HepG2 (cell line): ENCODE measurements around the gene GGTLC3. TPM values are rescaled to one million over a fixed set of nuclear protein-coding genes. Genes with fewer than 3 reads are reported as not detected.
"Not testable (repeated sequence)": the region's sequence is repeated elsewhere in the genome, so short reads cannot be mapped to it uniquely, and the experiment has no call there.

ENCODE experiments used
- ATAC-seq: fragments of 200-7000 bp; cut with Tn5 transposase; 3 replicates; pipeline ENCODE4 v1.9.1; 2020; ENCODE audit warnings: mild to moderate bottlenecking, moderate library complexity
- BruUV-seq: library from RNA; stranded (reverse); fragments of 400-500 nt; replicated peaks from 2 replicates; lab custom pipeline; 2021; lab: Mats Ljungman, UMichigan
- CTCF ChIA-PET: fragments of 300-600 bp; formaldehyde crosslinking; extraction: SDS; loops from one replicate; lab custom pipeline; 2021; ENCODE audit warnings: low total read pairs, inconsistent platforms, low intra/inter-chr PET ratio; lab: Yijun Ruan, JAX
- POLR2A ChIA-PET: fragments of 350-600 bp; sonication (Branson Sonifier 250); formaldehyde crosslinking; loops from one replicate; lab custom pipeline; 2020; ENCODE audit warnings: antibody characterized with exemption, inconsistent platforms; lab: Yijun Ruan, JAX
- DNase-seq: peaks from one replicate; pipeline ENCODE4 v3.0.0-alpha.2; 2015; ENCODE audit warnings: low spot score
- FAIRE-seq: peaks from 3 replicates; lab custom pipeline; 2011; peaks lifted over from hg19 to GRCh38; lab: Jason Lieb, UNC
- H2AFZ ChIP-seq: one replicate; pipeline ENCODE4 v1.6.1; 2011; ENCODE audit warnings: low read length, inconsistent platforms
- H3K27ac ChIP-seq: fragments of 300-600 bp; 3 replicates; pipeline ENCODE4 v1.8.0; 2011; ENCODE audit warnings: mixed run types, mild to moderate bottlenecking, mixed read lengths, low read length, inconsistent platforms; ENCODE audit not compliant: insufficient read depth; ENCODE audit errors: extremely low read length
- H3K27me3 ChIP-seq, 2 experiments: fragments of 200-600 bp in 1 of 2; 2 replicates in 1 of 2; 3 replicates in 1 of 2; pipeline versions ENCODE4 v1.6.0 to v1.8.0; 2011; ENCODE audit warnings: low read length in 2 of 2, mild to moderate bottlenecking in 2 of 2, moderate library complexity in 2 of 2, inconsistent platforms in 1 of 2; ENCODE audit not compliant: insufficient read depth in 2 of 2, control insufficient read depth in 1 of 2
- H3K36me3 ChIP-seq, 2 experiments: fragments of 200-600 bp in 1 of 2; replicated peaks in 1 of 2; 2 replicates in 1 of 2; 3 replicates in 1 of 2; pipeline versions ENCODE4 v1.5.1 to v1.8.0; 2011; ENCODE audit warnings: low read length in 2 of 2, inconsistent platforms in 1 of 2; ENCODE audit not compliant: insufficient read depth in 2 of 2, control insufficient read depth in 1 of 2
- H3K4me1 ChIP-seq: 2 replicates; pipeline ENCODE4 v1.5.1; 2012; ENCODE audit warnings: low read length, inconsistent platforms; ENCODE audit not compliant: insufficient read depth
- H3K4me2 ChIP-seq: 2 replicates; pipeline ENCODE4 v1.6.0; 2011; ENCODE audit warnings: low read depth, low read length, inconsistent platforms
- H3K4me3 ChIP-seq, 3 experiments: fragments of 200-600 bp in 1 of 3; sonication (generic), shearing (Covaris generic) in 1 of 3; replicated peaks in 1 of 3; 2 replicates each; pipeline ENCODE4 v1.5.1; 2011 to 2016; ENCODE audit warnings: low read length in 3 of 3, inconsistent platforms in 2 of 3, low read depth in 2 of 3, mild to moderate bottlenecking in 2 of 3, control low read depth in 1 of 3, mixed read lengths in 1 of 3; ENCODE audit not compliant: insufficient read depth in 1 of 3
- H3K79me2 ChIP-seq: one replicate; pipeline ENCODE4 v1.6.1; 2011; ENCODE audit warnings: low read length, inconsistent platforms; ENCODE audit not compliant: insufficient read depth
- H3K9ac ChIP-seq: 2 replicates; pipeline ENCODE4 v1.6.0; 2011; ENCODE audit warnings: mild to moderate bottlenecking, low read depth, low read length, inconsistent platforms; ENCODE audit not compliant: insufficient read depth
- H3K9me3 ChIP-seq: 2 replicates; pipeline ENCODE4 v1.5.1; 2012; ENCODE audit warnings: mild to moderate bottlenecking, low read length
- H4K20me1 ChIP-seq: 2 replicates; pipeline ENCODE4 v1.6.0; 2011; ENCODE audit warnings: inconsistent platforms, mild to moderate bottlenecking, low read length, moderate library complexity; ENCODE audit not compliant: insufficient read depth
- WGBS: methylation state at CpG from one replicate; pipeline ENCODE4 v1.1.6; 2017; ENCODE audit warnings: low lambda C conversion rate; 5-methylcytosine and 5-hydroxymethylcytosine counted together
- in situ Hi-C: cut with HindIII; loops from 2 replicates; pipeline ENCODE4 v1.10.0; 2017; ENCODE audit warnings: low pct_unique_long_range_greater_than_20kb; ENCODE audit not compliant: extremely low pct_ligation_motif_present
- intact Hi-C: fragments of 100-400 bp; cut with micrococcal nuclease; formaldehyde crosslinking; loops from one replicate; pipeline ENCODE4 v1.10.0; 2022; ENCODE audit not compliant: unreplicated experiment
- polyA plus RNA-seq, 8 experiments: library from polyadenylated mRNA; depleted of rRNA in 3 of 8; stranded (reverse) in 7 of 8; unstranded in 1 of 8; fragments of >200 nt; fragmentation: Illumina TruSeq in 4 of 8; extraction: Trizol in 4 of 8; gene quantifications; 2 replicates each; pipeline versions ENCODE4 v1.2.1 to v1.2.3, GENCODE V29; 2011 to 2016; ENCODE audit warnings: low read depth in 4 of 8, missing spikeins in 1 of 8, mixed read lengths in 1 of 8; ENCODE audit not compliant: insufficient read depth in 1 of 8
- total RNA-seq, 5 experiments: library from RNA; depleted of rRNA; stranded (reverse); fragments of >200 nt; fragmentation: Illumina TruSeq; extraction: Trizol; gene quantifications; 2 replicates each; pipeline ENCODE4 v1.2.3, GENCODE V29; 2016; ENCODE audit warnings: low read depth in 1 of 5
- TF ChIP-seq, protein P1 (sequence below): sonication (generic); formaldehyde crosslinking; IDR thresholded peaks from 2 replicates; pipeline ENCODE4 v1.5.1; 2020; ENCODE audit warnings: mild to moderate bottlenecking, missing genetic modification reagents, moderate library complexity

Gene GGTLC3
- total and polyA plus RNA-seq, 2 of the 13 experiments (the other 11 are each of a cell fraction or from before 2014, with no cell fraction given) = 0.12 TPM; not detected in 1

DNA sequence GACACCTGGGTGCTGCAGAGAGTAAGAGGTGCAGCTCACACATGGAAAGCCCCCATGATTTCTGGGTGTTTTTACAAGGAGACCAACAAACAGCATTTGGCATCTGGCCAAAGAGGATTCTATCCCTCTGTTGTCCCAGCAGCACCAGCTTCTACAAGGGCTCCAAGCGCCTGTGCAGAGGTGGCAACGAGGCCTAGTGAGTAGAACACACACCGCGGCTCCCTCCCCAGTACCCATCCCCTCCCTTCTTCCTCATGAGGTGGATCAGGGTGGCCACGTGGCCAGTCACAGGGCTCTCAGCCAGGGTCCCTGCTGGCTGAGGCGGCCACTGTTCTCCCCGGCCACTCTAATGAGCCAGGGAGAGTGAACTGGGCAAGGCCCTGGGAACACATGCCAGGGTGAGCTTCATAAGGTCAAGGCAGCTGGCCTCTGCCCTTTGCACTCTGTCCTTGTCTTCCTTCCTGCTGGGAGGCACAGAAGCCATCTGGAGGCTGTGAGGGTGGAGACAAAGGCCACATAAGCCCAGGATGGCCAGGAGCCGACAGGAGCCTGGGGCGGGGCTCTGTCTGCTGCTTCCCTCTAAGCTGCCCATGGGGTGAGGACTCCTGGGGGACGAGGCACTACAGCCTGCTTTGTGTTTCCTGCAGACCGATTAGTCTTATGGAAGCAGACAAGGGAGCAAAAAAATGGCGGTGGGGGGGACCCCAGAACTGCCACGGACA, 31.7 kb upstream of the GGTLC3 start:
- H3K4me3 ChIP-seq, H3K27ac ChIP-seq, POLR2A ChIA-PET, intact Hi-C loops, H3K36me3 ChIP-seq, BruUV-seq, FAIRE-seq, CTCF ChIA-PET, H3K4me2 ChIP-seq, DNase-seq, H3K9ac ChIP-seq, H3K9me3 ChIP-seq, H3K27me3 ChIP-seq, in situ Hi-C loops, H4K20me1 ChIP-seq, H3K79me2 ChIP-seq, H3K4me1 ChIP-seq, H2AFZ ChIP-seq: not testable (repeated sequence)
- ATAC-seq = peak; percentile 24; the same call in 2 of the 3 replicates
- TF ChIP-seq, protein P1, sequence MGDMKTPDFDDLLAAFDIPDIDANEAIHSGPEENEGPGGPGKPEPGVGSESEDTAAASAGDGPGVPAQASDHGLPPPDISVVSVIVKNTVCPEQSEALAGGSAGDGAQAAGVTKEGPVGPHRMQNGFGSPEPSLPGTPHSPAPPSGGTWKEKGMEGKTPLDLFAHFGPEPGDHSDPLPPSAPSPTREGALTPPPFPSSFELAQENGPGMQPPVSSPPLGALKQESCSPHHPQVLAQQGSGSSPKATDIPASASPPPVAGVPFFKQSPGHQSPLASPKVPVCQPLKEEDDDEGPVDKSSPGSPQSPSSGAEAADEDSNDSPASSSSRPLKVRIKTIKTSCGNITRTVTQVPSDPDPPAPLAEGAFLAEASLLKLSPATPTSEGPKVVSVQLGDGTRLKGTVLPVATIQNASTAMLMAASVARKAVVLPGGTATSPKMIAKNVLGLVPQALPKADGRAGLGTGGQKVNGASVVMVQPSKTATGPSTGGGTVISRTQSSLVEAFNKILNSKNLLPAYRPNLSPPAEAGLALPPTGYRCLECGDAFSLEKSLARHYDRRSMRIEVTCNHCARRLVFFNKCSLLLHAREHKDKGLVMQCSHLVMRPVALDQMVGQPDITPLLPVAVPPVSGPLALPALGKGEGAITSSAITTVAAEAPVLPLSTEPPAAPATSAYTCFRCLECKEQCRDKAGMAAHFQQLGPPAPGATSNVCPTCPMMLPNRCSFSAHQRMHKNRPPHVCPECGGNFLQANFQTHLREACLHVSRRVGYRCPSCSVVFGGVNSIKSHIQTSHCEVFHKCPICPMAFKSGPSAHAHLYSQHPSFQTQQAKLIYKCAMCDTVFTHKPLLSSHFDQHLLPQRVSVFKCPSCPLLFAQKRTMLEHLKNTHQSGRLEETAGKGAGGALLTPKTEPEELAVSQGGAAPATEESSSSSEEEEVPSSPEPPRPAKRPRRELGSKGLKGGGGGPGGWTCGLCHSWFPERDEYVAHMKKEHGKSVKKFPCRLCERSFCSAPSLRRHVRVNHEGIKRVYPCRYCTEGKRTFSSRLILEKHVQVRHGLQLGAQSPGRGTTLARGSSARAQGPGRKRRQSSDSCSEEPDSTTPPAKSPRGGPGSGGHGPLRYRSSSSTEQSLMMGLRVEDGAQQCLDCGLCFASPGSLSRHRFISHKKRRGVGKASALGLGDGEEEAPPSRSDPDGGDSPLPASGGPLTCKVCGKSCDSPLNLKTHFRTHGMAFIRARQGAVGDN (CRISPR knock-in tag) = peak; percentile 41
- 76% methylated on average over 10 of the region's 13 CpGs for WGBS

DNA sequence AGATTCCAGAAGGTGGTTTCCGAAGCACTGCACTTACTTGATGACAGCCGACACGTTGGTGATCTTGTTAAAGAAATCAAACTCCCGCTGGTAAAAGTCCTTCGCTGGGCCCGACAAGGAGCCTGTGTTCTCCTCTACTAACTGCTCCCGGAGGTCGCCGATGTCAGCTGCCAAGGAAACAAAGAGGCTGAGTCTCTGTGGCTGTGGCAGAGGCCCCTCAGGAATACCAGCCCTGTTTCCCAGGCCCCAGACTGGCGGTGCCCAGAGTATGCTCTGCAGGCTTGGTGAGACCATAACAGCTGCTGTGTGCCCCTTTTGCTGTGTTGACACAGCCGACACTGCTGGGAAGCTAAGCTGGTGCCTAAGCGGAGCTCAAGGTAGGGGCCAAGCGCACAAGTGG, 26.7 kb upstream of the GGTLC3 start:
- H4K20me1 ChIP-seq, H3K4me3 ChIP-seq, intact Hi-C loops, H2AFZ ChIP-seq, H3K79me2 ChIP-seq, H3K27ac ChIP-seq, H3K9me3 ChIP-seq, BruUV-seq, in situ Hi-C loops, H3K27me3 ChIP-seq, H3K4me2 ChIP-seq, H3K4me1 ChIP-seq, POLR2A ChIA-PET, ATAC-seq, H3K9ac ChIP-seq, DNase-seq, FAIRE-seq, H3K36me3 ChIP-seq, CTCF ChIA-PET: not testable (repeated sequence)
- WGBS = 98% methylated on average over 9 of the region's 13 CpGs

DNA sequence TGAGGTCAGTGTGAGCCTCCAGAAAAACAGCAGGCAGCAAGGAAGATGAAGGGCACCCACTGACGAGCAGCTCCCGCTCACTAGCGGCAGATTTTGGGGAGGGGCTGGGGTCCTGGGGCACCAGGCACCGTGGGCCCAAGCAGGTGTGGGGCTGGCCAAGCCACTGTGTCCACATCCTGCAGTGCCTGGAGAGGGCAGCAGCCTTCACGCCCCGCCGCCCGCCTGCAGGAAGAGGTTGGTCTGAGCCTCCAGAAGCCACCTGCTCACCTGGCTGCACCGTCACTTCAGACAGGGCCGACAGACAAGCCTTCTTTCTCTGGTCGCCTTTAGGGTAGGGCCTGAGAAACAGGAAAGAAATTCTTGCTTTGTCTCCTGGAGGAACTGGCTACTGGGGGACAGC, 25.4 kb upstream of the GGTLC3 start:
- BruUV-seq, H3K4me1 ChIP-seq, H3K27me3 ChIP-seq, H3K79me2 ChIP-seq, H2AFZ ChIP-seq, FAIRE-seq, intact Hi-C loops, H3K27ac ChIP-seq, H3K4me2 ChIP-seq, DNase-seq, H3K9ac ChIP-seq, POLR2A ChIA-PET, CTCF ChIA-PET, H4K20me1 ChIP-seq, in situ Hi-C loops, H3K36me3 ChIP-seq, H3K9me3 ChIP-seq, H3K4me3 ChIP-seq: not testable (repeated sequence)
- 100% methylated on average over 2 of the region's 11 CpGs for WGBS
- peak; percentile 26 for ATAC-seq
